UCSD-AML1 (cell line): ENCODE results near the gene KCNK15.
"Not testable (repeated sequence)": the region's sequence is repeated elsewhere in the genome, so short reads cannot be mapped to it uniquely, and the experiment has no call there.

Experiments used
- DNase-seq: peaks from one replicate; lab custom pipeline; 2025; ENCODE audit not compliant: unreplicated experiment; lab: John Stamatoyannopoulos, UW

KCNK15 gene

DNA sequence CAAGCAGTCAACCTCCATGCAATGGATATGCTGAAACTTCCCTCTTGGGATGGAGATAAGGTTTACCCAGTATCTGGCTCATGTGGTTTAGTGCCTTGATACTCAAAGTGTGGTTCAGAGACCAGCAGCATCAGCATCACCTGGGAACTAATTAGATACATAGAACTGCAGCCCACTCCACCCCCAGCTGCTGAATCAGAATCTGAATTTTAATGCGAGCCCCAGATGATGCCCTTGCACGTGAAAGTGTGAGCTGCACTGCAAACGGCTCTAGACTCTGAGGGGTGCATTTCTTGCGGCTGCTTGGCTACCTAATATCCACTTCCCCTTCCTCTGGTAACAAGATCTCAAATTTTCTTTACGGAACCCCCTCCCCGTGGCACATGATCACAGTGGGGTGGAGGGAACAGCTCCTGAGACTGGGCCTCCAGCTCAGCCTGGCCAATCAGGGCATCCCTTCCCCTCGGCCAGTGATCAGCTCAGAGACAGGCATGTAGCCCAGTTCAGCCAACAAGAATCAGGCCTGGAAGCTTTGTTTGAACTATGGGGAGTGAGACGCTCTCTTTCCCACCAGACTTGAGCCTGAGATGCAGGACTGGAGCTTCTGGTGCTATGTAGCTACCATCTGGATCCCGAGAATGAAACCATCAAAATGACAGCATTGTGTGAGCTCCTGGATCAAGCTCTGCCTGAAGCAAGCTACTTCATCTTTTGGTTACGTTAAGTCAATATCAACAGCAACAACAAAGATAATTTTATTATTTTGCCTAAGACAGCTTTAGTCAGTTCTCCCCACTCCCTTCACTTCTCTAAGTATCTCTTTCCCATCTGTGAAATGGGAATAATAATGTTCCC, 12.8 kb downstream of the KCNK15 start:
- no peak for DNase-seq

DNA sequence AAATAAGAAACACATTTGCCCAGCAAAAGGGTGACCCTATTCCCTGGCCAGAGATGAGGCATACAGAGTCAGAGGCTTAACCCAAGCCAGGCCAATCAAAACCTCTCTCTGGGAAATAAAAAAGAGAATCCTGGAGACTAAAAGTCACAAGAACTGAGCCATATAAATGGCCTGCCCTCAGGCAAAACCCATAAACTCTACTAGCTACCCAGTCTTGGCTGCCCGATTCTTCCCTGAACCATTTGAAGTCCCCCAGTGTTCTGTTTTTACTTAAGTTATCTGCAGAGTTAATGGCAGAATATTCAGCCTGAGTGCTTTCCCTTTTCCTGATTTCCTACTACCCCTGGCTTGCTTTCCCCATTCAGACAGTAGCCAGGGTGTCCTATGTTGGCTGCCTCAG, 13.9 kb downstream of the KCNK15 start:
- no peak for DNase-seq

DNA sequence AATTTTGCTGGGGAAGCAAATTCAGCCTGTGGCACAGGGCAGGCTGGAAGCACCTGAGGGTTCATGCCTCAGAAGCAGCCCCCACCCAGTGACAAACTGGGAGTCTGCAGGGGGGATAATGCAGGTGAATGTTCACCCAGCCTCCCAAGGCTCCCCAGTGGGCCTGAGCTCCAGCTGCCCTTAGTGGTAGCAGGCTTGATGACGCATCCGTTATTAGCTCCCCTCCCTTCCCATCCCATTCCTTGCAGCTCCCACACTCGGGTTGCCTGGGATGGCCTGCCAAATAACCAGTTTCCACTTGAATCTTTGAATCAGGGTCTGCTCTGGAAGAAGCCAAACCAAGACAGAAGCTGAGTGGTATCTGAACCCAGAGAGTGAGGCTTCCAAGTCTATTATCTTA, 15.8 kb downstream of the KCNK15 start:
- DNase-seq: no peak

DNA sequence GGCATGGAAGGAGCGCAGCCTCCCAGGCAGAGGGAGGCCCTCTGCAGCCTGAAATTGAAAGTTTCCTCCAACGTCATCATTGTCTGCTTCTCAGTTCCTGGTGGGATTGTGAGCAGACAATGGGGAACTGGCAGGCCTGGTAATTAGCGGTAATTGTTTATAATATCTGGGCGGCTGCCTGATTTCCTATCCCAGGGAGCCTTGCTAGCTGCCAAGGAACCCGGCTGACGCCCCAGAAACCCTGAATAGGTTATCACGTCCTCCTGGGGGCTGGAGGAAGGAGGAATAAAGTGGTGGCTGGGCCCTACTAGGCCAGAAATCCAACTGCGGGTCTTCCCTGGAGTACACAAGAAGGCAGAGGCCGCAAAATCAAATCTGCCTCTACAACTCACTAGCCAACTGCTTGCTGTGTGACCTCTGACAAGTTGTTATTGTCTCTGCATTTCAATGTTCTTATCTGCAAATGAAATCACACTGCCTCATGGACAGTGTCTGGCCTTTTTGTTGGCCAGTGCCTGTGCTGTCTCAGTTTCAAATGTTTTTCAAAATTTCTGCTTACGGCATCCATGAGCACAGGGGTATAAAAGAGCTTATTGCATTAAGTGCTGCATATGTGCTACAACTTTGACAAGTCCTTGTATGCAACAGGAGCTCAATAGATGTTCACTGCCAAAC, 16.9 kb downstream of the KCNK15 start:
- no peak for DNase-seq

DNA sequence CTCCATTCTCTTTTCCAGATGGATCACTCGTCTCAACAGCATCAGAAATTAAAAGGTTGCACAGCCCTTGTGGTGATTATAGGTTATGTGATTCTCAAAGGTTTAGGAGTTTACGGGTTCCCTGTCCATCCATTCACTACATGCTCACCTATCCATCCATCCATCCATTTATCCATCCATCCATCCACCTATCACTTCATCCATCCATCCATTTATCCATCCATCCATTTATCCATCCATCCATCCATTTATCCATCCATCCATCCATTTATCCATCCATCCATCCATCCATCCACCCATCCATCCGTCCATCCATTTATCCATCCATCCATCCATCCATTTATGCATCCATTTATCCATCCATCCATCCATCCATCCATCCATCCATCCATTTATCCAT, 18.1 kb downstream of the KCNK15 start:
- DNase-seq: not testable (repeated sequence)

DNA sequence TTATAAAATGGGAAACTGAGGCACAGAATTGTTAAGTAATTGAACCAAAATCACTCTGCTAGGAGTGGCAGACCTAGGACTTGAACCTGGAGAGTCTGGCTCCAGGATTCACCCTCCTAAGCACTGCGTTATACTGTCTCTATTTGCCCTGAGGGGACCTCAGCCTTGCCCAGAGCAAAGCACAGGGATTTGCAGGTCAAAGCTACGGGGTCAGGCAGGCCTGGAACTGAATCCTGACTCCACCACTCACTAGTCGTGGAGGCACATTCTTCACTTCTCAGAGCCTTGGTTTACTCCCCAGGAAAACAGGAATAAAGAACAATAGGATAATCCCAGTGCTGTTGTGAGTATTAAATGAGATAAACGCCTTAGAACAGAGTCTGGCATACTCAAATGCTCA, 19.4 kb downstream of the KCNK15 start:
- no peak for DNase-seq

DNA sequence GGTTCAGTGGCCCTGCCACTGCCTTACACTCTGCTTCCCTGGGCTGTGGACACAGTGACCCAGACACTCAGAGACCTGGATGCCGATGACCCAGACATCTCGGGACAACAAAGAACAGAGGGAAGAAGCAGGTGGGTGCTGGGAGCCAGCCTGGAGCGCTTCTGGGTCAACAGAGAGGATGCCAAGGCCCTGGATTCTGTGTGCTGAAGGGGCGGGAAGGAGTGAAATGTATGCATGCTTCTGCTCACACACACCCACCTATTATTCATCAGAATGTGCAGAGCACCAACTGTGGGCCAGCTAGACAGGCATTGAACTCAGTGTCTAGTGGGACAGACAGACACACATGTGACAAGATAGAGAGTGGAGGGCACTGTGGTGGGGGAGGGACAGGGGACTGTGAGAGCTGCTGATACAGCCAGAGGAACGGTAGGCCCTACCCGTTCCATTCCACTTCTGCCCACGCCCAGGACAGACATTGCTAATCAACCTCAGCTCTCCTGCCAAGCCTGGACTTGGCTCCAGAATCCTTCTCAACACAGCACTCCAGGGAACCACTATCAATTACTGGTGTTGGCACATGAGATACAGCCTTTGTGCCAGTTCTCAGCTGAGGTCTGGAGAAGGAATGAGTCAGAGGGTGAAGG, 20.2 kb downstream of the KCNK15 start:
- DNase-seq: no peak

DNA sequence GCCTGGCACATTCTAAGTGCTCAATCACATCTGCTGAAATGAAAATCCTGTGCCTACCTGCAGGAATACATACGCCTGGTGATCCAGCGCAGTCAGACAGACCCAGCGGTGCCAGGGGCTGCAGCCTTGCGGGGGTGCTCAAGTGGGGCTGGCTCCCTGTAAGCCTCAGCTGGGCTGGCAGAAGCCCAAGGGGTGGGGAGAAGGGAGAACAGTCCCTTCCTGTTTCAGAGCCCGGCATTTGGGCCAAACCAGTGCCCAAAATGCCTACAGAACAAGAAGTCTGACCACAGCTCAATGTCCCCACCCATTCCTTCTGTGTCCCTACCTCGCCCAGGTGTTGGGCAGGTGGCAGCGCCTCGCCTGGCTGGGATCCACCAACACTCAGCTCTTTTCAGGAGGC, 22.6 kb downstream of the KCNK15 start:
- DNase-seq: no peak

DNA sequence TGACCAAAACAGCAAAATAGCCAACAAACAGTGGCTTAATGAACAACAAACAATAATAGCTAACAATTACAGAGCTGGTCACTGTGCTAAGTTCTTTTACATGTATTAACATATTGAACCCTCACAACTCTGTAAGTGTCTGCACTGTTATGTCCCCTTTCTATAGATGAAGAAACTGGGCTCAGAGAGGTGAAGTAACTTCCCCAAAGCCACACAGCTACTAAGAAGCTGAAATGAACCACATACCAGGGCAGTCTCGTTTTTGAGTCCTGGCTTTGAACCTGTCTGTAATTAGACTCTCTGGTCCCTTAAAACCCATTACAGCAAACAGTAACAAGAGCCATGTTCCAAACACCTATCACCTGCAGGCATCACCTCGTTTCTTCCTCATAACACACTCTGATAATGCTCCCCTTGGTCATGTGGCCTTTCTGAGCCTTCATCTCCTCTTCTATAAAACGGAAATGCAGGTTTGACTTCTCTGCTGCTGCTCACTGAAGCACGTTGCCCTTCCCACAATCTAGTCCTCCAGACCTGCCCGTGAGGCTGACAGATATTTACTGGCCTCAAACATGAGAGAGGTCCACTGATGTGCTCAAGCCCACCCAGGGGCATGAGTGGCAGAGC, 23.3 kb downstream of the KCNK15 start:
- DNase-seq: no peak

DNA sequence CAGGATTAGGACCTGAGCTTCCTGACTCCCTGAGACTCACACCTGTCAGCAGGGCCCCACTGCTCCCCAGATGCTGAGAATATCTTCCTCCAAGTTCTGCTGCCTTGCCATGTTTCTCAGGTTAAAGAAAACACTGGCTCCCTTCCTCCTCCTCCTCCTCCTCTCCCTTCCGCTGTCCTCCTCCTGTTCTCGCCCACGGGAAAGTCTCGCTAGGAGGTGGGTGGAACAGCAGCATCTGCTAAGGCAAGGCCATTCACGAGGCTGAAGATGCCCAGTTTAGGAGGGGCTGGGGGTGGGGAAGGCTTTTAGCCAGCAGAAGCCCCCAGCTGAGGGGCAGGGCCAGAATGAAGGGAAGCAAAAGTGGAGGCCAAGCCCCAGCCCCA, 23.8 kb downstream of the KCNK15 start:
- no peak for DNase-seq

DNA sequence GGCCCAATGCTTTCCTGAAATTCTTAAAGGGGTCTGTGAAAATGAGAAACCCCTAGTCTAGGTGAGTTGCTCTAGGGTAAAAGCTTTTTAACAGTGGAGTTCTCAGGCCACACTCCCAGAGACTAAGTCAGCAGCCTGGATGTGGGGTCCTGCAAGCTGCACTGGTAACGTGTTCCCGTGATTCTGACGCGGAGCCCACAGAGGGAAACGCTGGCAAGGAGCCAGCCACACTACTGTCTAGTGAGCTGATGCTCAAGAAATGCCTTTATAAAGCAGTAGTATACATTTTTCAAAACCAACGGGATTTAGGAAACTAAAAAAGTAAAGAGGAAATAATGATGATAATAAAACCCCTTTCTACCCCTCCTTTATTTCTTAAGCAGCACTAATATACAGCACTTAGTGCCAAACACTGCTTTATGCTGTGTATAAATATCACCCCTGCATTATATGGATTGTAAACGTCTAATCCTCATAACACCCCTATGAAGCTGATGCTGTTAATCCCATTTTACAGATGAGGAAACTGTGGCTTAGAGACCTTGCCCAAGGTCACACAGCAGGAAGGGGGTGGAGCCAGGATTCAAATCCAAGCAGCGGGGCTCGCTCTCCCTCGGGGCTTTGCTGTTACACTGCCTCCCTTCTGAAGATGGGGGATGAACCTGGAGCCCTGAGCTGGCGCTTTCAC, 25.0 kb downstream of the KCNK15 start:
- no peak for DNase-seq

DNA sequence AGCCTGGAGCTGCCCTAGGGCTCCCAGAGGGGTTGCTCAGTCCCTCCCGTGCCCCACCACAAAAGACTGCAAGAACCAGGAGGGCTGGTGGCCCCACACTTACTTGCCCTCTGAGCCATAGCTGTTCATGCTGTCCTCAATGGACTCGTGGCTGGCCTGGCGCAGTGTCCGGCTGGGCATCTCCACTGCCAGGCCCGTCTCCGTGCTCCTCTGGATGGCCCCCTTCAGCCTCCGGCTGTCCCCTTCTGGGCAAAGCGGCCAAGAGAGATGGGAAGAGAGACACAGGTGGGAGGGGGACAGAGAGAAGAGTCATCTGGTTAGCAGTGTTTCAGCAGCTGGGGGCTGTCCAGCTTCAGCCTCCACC, 25.5 kb downstream of the KCNK15 start:
- no peak for DNase-seq

DNA sequence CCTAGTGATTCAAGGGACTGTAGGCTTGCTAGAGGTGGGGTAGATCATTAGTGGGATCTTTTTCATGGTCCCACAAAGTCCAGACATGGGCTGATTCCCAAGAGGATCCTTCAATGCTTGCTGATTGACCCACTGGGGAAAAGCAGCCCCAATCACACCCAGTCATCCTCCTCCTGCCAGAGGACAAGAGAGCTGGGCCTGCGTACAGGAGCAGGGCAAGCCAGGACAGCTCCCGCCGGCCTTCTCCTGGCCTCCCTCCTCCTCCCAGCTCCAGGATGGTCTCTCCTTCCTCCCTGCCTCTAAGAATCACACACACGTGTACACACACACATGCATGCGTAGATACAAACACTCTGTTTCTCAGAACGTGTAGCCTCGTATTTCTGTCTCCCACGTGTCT, 27.0 kb downstream of the KCNK15 start:
- no peak for DNase-seq

DNA sequence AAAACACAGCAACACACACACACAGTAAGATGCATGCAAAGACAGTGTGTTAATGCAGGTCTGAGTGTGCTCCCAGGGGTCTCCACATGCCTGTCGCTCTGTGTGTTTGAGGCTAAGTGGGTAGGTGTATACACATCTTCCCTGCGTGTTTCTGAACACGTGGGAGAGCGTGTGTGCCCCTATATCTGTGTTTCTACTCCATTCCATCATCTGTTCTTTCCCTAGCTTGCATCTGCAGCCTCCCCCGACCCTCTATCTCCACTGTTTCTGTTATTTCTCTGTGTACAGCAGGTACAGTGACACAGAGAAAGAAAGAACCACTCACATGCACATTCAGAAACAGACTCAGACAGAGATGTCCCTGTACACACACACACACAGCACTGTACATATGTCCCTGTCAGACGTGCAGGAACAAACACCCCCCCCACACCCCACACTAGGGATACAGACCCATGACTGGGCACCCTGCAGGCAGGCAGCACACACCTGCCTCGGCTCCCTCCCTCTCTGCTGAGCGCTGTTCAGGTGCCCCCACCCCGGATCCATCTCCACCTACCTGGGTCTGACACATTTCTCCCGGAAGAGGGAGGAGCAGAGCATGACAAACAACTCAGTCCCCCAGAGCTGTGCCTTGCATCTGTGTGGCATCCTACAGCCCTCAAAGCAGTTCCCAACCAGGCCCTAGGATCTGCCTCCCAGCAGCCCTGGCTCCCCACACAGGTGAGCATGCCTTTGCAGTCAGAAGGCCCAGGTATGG, 27.6 kb downstream of the KCNK15 start:
- no peak for DNase-seq

DNA sequence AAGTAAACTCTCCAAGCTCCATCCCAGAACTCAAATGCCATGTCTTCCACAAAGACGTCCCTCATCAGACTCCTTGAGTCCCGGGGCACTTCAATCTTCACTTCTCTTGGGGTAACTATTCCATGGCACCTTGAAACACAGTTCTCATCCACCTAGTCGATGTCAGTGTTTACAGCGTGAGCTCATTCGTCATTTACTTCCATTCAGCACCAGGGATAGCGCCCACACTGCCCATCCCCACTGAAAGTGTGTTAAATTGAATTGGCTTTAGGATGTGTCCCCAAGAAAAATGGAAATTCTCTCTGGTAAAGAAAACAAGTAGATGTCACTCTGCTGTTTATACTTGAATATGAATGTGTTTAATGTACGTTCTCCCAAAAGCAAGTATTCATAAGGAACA, 31.3 kb downstream of the KCNK15 start:
- peak; percentile 20 for DNase-seq

DNA sequence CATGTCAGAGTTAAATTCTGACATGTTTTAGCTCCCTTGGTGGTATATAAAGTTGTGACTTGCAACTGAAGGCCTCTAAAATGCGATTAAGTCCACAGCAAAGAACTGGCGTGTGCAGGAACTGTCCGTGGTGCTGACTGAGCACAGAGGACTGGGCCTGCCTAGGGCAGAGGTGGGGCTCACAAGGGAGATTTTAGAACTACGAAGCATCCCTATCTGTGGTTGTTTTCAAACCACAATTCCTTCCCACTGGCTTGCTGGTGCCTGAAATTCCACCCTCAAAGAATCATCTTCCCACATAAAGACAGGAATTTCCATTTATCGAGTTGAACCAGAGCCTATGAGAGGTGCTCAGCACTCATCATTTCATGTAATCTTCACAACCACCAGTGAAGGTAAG, 34.6 kb downstream of the KCNK15 start:
- DNase-seq: peak; percentile 53

DNA sequence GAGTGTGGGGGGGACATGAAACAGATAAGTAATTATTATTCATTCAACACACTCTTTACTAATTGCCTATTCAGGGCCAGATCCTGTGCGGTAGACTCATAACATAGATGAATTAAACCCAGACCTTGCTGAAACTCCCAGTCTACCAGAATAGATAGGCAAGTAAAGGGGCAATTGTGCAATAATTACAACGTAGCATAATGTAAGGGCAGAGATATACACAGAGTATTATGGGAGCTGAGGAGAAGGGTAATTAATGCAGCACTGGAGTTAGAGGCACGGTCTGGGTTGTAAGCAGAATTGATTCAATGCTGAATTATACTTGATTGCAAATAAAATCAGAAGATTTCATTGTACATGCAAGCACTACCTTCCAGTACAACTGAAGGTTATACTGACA, 35.5 kb downstream of the KCNK15 start:
- DNase-seq: no peak

DNA sequence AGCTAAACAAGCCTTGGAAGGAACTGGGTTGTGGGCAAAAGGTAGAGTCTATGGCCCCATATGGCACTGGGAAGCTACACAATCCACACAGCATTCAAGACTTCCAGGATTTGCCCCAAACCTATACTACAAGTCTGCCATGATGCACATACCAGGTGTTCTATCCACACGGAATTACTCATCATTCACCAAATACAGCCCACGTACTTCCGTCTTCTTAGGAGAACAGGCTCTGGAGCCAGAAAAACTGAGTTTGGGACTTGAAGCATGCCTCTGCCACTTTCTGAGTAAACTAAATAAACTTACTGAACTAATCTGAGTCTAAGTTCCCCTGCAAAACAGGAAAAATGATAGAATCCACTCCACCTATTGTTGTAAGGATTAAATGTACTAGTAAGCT, 36.1 kb downstream of the KCNK15 start:
- DNase-seq: no peak

DNA sequence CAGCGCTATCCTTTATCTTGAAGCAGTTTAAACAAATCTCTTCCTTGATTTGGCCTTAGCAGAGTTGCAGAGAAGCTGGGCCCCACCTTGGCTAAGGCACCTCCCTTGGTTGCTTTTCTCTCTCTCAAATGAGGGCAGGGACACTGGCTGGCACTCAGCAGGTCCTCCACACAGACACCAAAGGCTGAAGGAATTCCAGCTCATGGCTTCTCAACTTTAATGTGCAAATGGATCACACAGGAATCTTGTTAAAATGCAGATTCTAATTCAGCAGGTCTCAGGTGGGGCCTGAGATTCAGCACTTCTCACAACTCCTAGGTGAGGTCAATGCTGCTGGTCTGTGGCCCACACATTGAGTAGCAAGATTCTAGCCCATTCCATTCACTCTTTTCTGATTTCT, 39.0 kb downstream of the KCNK15 start:
- DNase-seq: no peak

DNA sequence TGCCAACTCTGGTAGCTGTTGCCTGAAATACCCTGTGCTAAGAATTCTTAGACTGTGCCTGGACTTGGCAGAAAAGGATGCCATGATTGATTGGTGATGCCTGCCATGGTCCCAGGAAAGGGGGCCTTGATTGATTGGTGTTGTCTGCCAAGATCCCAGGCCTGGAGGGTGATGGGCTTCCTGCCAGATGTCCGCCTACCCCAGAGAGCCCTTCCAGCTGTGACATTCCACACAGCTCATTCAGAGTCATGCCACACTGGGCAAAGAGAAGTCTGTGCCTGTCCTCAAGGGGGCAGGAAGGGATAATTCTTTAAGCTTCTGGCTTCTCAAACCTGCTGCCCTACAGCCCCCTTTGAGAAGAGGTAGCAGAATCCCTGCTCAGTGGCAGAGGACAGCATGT, 40.1 kb downstream of the KCNK15 start:
- no peak for DNase-seq

DNA sequence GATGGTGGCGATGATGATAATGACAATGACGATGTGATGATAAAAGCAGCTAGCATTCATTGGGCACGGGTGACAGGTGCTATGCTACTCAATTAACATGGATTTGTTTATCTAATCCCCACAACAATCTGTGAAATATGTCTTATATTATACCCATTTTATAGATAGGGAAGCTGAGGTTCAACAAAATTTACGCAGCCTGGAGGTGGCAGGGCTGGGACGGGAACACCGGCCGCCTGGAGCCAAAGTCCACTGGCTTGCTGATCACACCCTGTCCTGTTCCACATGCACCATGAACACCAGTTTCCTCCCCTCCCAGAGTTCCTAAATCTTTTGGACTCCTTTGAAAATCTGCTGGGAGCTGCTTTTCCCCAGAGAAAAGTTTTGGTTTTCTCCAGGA, 41.6 kb downstream of the KCNK15 start:
- no peak for DNase-seq
